ENCODE results near the gene DOCK2. TPM values are rescaled to one million over a fixed set of nuclear protein-coding genes. Genes with fewer than 3 reads are reported as not detected.
A peak's percentile ranks its signal among the peaks of the same experiment; 100 is the strongest.

The DOCK2 gene
- total RNA-seq, 5 donors from 2014 or later (not counting 1 experiment from before 2014, with no cell fraction given), result 168 to 303 (median 197) TPM

DNA sequence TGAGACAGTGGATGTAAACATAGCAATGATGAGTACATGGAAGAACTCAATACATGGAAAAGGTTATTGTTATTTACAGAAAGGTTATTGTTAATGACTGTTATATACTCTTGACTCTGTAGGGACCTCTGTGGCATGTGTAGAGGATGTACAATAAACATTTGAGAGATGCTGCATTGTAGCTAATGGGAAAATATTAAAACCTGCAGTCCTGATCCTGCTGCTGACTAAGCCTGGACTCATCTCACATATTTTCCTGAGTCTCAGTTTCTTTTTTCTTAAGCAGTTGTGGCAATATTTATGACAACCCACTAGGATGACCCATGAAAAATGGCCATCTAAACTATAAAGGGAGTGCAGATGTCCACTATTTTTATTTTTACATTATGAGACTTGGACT is 75.4 kb downstream of the DOCK2 start:
- no peaks in the 10 kb centered on the region for H3K9me3 Mint-ChIP-seq
- no peaks in the 10 kb centered on the region for H3K27me3 Mint-ChIP-seq
- ChIA-PET POLR2A (no interaction called here), CTCF (no interaction called here)
- Histone ChIP-seq H3K9me3 (no peaks in the 10 kb centered on the region), H3K4me1 (ENCODE audit: control insufficient read depth in 1 of 2, extremely low read depth in 1 of 2, insufficient read depth in 2 of 2, low read length in 2 of 2) (no peaks in the 10 kb centered on the region), H3K4me3 (ENCODE audit: control insufficient read depth in 1 of 2, extremely low read depth in 1 of 2, low read length in 1 of 2) (no peak overlapping the region), H3K27ac (ENCODE audit: low read length) (no peak overlapping the region), H3K36me3 (ENCODE audit: control insufficient read depth in 2 of 2, extremely low read depth in 1 of 2, insufficient read depth in 1 of 2, low read length in 1 of 2) (peaks cover 11 to 97% of the 10 kb centered on the region in 2 donors), H3K27me3 (replicated peaks in 1 of 2; ENCODE audit: control insufficient read depth in 2 of 2, extremely low read depth in 1 of 2, insufficient read depth in 2 of 2, low read length in 1 of 2) (no peaks in the 10 kb centered on the region)
- ATAC-seq (replicated peaks in 1 of 4), result no peak
- H3K27ac Mint-ChIP-seq, result no peak overlapping the region
- H3K36me3 Mint-ChIP-seq, result peaks cover 88% of the 10 kb centered on the region
- H3K4me3 Mint-ChIP-seq, result no peak overlapping the region
- H3K4me1 Mint-ChIP-seq, result no peaks in the 10 kb centered on the region
- DNase-seq, result no peak

DNA sequence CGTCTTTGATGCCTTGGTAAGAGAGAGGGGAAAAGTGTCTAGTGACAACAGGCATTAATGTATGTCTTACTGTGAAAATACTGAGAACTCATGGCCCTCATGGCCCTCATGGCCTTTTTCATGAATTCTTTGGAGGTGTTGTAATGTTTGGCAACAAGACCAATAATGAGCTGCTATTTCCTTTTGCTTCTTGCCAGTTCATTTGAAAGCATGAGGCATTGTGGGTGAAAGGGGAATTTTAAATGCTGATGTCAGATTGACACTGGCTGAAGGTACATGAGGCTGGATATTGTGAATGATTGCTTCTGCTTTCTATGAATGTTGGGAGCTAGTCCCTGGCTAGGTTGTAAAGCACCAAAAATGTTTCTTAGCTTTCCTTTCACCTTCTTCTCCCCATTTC is 79.2 kb downstream of the DOCK2 start:
- DNase-seq (no peak), ATAC-seq (replicated peaks in 1 of 4) (no peak)
- Mint-ChIP-seq H3K4me1 (peaks cover 0 to 6% (median 0%) of the 10 kb centered on the region in 3 donors), H3K27me3 (no peaks in the 10 kb centered on the region), H3K4me3 (no peak overlapping the region), H3K27ac (no peak overlapping the region), H3K9me3 (no peaks in the 10 kb centered on the region), H3K36me3 (peaks cover 98% of the 10 kb centered on the region)
- Histone ChIP-seq H3K27ac (ENCODE audit: low read length) (no peak overlapping the region), H3K9me3 (no peaks in the 10 kb centered on the region), H3K36me3 (ENCODE audit: control insufficient read depth in 2 of 2, extremely low read depth in 1 of 2, insufficient read depth in 1 of 2, low read length in 1 of 2) (peaks cover 15 to 99% of the 10 kb centered on the region in 2 donors), H3K27me3 (replicated peaks in 1 of 2; ENCODE audit: control insufficient read depth in 2 of 2, extremely low read depth in 1 of 2, insufficient read depth in 2 of 2, low read length in 1 of 2) (no peaks in the 10 kb centered on the region), H3K4me3 (ENCODE audit: control insufficient read depth in 1 of 2, extremely low read depth in 1 of 2, low read length in 1 of 2) (no peak overlapping the region), H3K4me1 (ENCODE audit: control insufficient read depth in 1 of 2, extremely low read depth in 1 of 2, insufficient read depth in 2 of 2, low read length in 2 of 2) (no peaks in the 10 kb centered on the region)
- ChIA-PET CTCF (no interaction called here), POLR2A (no interaction called here)
- WGBS (ENCODE audit: insufficient coverage), result no CpG with 5 or more reads among the region's 1 CpG

DNA sequence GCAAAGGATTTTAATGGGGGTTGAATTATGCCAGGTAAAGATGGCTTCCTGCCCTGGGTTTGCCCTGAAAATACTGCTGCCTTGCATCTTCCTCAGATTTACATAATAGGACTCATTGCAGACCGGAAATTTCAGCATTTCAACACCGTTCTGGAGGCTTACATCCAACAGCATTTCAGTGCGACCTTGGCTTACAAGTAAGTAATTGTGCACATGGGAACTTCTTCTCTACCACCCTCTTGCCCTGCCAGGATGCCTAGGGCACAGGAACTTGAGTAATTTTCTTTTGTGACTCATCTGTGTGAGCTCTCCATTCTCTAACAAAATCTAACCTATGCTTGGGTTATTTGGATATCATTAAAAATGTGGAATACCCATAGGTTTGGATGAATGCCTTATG is 80.2 kb downstream of the DOCK2 start:
- H3K9me3 Mint-ChIP-seq, result no peaks in the 10 kb centered on the region
- Histone ChIP-seq H3K36me3 (ENCODE audit: control insufficient read depth in 2 of 2, extremely low read depth in 1 of 2, insufficient read depth in 1 of 2, low read length in 1 of 2) (peaks cover 20 to 99% of the 10 kb centered on the region in 2 donors), H3K4me1 (ENCODE audit: control insufficient read depth in 1 of 2, extremely low read depth in 1 of 2, insufficient read depth in 2 of 2, low read length in 2 of 2) (no peaks in the 10 kb centered on the region), H3K27me3 (replicated peaks in 1 of 2; ENCODE audit: control insufficient read depth in 2 of 2, extremely low read depth in 1 of 2, insufficient read depth in 2 of 2, low read length in 1 of 2) (no peaks in the 10 kb centered on the region), H3K9me3 (no peaks in the 10 kb centered on the region), H3K27ac (ENCODE audit: low read length) (no peak overlapping the region), H3K4me3 (ENCODE audit: control insufficient read depth in 1 of 2, extremely low read depth in 1 of 2, low read length in 1 of 2) (no peak overlapping the region)
- POLR2A ChIA-PET, result interaction anchor here in 1 of 2 donors (0.6 kb wide), 1 partner anchor 10 kb away, joined by 3 read pairs; no protein-coding TSS in a partner anchor
- ATAC-seq (replicated peaks in 1 of 4) (no peak), DNase-seq (no peak)
- CTCF ChIA-PET, result no interaction called here
- WGBS (ENCODE audit: insufficient coverage), result no CpG with 5 or more reads among the region's 3 CpGs
- H3K27ac Mint-ChIP-seq, result no peak overlapping the region
- peaks cover 0 to 8% (median 0%) of the 10 kb centered on the region in 3 donors for H3K4me1 Mint-ChIP-seq
- H3K36me3 Mint-ChIP-seq, result peaks cover 98% of the 10 kb centered on the region
- H3K4me3 Mint-ChIP-seq, result no peak overlapping the region
- no peaks in the 10 kb centered on the region for H3K27me3 Mint-ChIP-seq

DNA sequence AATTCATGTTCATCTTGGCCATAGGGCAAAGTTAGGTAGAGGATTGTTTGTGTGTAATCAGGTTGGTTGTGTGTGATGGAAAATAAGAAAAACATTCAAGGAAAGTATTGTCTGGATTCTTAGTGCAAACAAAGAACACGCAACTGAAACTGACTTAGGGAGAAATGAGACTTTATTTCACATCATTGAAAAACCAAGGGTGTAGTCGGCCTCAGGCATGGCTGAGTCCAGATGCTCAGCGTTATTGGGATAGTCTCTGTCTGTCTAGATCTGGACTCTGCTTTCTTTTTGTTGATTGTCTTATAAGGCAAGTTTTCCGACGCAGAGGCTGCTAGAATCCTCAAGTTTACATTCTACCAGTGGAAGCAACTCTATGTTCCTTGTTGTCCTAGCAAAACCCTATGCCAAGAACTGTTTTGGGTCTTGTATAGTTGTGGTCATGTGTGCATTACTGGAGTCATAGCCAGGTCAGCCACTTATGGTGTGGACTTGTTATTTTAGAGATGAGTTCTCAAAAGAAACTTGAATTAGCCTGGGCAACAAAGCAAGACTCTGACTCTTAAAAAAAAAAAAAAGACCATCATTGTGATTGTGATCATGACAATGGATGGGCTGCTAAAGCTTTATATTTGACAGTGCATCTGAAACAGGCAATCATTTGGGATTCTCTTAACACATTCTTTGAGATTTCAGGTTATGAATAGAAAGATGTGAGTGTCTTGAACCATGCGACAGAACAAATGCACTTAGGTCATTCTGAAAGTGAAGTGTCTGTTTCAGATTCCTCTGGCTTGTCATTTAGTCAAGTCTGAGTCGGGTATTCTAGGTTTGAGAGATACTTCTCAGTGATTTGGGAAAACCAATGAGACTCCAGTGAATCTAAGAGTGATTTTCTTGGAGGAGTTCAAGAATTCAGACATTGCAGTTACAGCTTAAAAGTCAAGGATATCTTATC is 82.6 kb downstream of the DOCK2 start:
- H3K4me1 Mint-ChIP-seq, result peaks cover 0 to 18% (median 4%) of the 10 kb centered on the region in 3 donors
- H3K27ac ChIP-seq (ENCODE audit: low read length), result no peak overlapping the region
- no peaks in the 10 kb centered on the region for H3K9me3 ChIP-seq
- ChIA-PET CTCF (no interaction called here), POLR2A (interaction anchor here in 1 of 2 donors (0.6 kb wide), 2 partner anchors 70 to 1140 kb away, joined by 3 read pairs; no protein-coding TSS in a partner anchor)
- no CpG with 5 or more reads among the region's 7 CpGs for whole genome bisulfite sequencing (ENCODE audit: insufficient coverage)
- peaks cover 39 to 95% of the 10 kb centered on the region in 2 donors for H3K36me3 ChIP-seq (ENCODE audit: control insufficient read depth in 2 of 2, extremely low read depth in 1 of 2, insufficient read depth in 1 of 2, low read length in 1 of 2)
- ATAC-seq (replicated peaks in 1 of 4) (no peak), DNase-seq (no peak)
- H3K4me3 Mint-ChIP-seq, result no peak overlapping the region
- H3K4me1 ChIP-seq (ENCODE audit: control insufficient read depth in 1 of 2, extremely low read depth in 1 of 2, insufficient read depth in 2 of 2, low read length in 2 of 2), result no peaks in the 10 kb centered on the region
- H3K4me3 ChIP-seq (ENCODE audit: control insufficient read depth in 1 of 2, extremely low read depth in 1 of 2, low read length in 1 of 2), result no peak overlapping the region
- peaks cover 0 to 2% (median 2%) of the 10 kb centered on the region in 3 donors for H3K9me3 Mint-ChIP-seq
- H3K36me3 Mint-ChIP-seq, result peaks cover 98% of the 10 kb centered on the region
- no peak overlapping the region for H3K27ac Mint-ChIP-seq
- no peaks in the 10 kb centered on the region for H3K27me3 Mint-ChIP-seq
- no peaks in the 10 kb centered on the region for H3K27me3 ChIP-seq (replicated peaks in 1 of 2; ENCODE audit: control insufficient read depth in 2 of 2, extremely low read depth in 1 of 2, insufficient read depth in 2 of 2, low read length in 1 of 2)

DNA sequence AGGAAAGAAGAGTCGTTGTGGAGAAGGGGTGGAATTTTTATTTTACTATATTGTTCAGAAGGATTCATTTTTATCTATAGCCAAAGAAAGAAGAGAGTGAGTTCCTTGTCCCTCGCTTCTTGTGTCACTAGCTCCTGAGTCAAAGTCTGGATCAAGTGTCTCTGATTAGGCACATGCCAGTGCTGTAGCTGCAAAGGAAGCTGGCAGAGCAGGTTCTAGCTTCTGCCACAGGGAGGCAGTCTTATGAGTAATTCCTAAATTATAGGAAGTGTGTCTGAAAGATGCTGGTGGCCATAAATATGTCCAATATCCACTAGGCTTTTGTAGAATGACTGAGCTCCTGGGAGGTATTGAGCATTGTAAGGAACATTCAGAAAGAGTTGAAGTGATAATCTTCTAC is 84.7 kb downstream of the DOCK2 start:
- Mint-ChIP-seq H3K36me3 (peaks cover 95% of the 10 kb centered on the region), H3K4me1 (peaks cover 0 to 25% (median 4%) of the 10 kb centered on the region in 3 donors), H3K4me3 (no peak overlapping the region), H3K9me3 (peaks cover 0 to 6% (median 6%) of the 10 kb centered on the region in 3 donors), H3K27ac (no peak overlapping the region), H3K27me3 (no peaks in the 10 kb centered on the region)
- H3K36me3 ChIP-seq (ENCODE audit: control insufficient read depth in 2 of 2, extremely low read depth in 1 of 2, insufficient read depth in 1 of 2, low read length in 1 of 2), result peaks cover 42 to 85% of the 10 kb centered on the region in 2 donors
- no peaks in the 10 kb centered on the region for H3K4me1 ChIP-seq (ENCODE audit: control insufficient read depth in 1 of 2, extremely low read depth in 1 of 2, insufficient read depth in 2 of 2, low read length in 2 of 2)
- no peaks in the 10 kb centered on the region for H3K9me3 ChIP-seq
- ChIA-PET CTCF (no interaction called here), POLR2A (no interaction called here)
- H3K27me3 ChIP-seq (replicated peaks in 1 of 2; ENCODE audit: control insufficient read depth in 2 of 2, extremely low read depth in 1 of 2, insufficient read depth in 2 of 2, low read length in 1 of 2), result no peaks in the 10 kb centered on the region
- ATAC-seq (replicated peaks in 1 of 4) (no peak), DNase-seq (no peak)
- WGBS (ENCODE audit: insufficient coverage), result 100% methylated on average over 1 of the region's 2 CpGs
- H3K27ac ChIP-seq (ENCODE audit: low read length), result no peak overlapping the region
- no peak overlapping the region for H3K4me3 ChIP-seq (ENCODE audit: control insufficient read depth in 1 of 2, extremely low read depth in 1 of 2, low read length in 1 of 2)

DNA sequence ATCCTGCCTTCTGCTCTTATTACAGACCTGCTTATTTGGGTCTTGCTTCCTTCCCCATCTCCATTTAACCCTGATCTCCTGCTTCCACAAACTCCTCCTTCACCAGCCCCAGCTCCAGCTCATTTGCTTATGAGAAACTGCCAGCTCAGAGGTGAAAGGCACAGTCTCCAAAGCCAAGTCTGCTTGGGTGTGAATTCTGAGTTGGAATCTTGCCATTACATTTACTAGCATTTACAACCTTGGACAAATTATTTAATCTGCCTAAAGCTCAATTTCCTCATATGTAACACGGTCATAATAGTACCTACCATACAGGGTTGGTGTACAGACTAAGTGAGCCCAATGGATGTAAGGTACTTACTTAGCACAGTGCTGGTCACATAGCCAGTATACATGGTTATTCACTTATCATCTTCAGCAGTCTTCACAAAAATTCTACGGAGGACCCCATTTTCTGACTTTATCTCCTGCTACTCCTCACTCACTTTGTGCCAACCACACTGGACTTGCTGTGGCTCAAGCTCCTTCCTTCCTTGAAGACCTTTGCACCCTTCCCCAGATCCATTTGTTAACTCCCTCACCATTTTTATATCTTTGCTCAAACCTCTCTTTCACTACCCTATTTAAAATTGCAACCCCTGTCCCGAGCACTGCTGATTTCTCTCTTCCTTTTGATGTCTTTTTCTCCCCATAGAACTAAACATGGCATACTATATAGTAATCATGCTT is 86.2 kb downstream of the DOCK2 start:
- no peaks in the 10 kb centered on the region for H3K27me3 ChIP-seq (replicated peaks in 1 of 2; ENCODE audit: control insufficient read depth in 2 of 2, extremely low read depth in 1 of 2, insufficient read depth in 2 of 2, low read length in 1 of 2)
- ATAC-seq (replicated peaks in 1 of 4) (no peak), DNase-seq (no peak)
- H3K9me3 Mint-ChIP-seq, result peaks cover 0 to 6% (median 6%) of the 10 kb centered on the region in 3 donors
- H3K4me3 ChIP-seq (ENCODE audit: control insufficient read depth in 1 of 2, extremely low read depth in 1 of 2, low read length in 1 of 2), result no peak overlapping the region
- H3K4me1 Mint-ChIP-seq, result peaks cover 6 to 37% (median 7%) of the 10 kb centered on the region in 3 donors
- ChIA-PET POLR2A (no interaction called here), CTCF (interaction anchor here in 1 of 2 donors (0.8 kb wide), 1 partner anchor 55 kb away, joined by 3 read pairs; no protein-coding TSS in a partner anchor)
- peak overlapping the region; percentile 25 to 37 for H3K27ac Mint-ChIP-seq
- 100% methylated on average over 1 of the region's 3 CpGs for WGBS (ENCODE audit: insufficient coverage)
- no peak overlapping the region for H3K27ac ChIP-seq (ENCODE audit: low read length)
- H3K36me3 Mint-ChIP-seq, result peaks cover 92% of the 10 kb centered on the region
- H3K4me1 ChIP-seq (ENCODE audit: control insufficient read depth in 1 of 2, extremely low read depth in 1 of 2, insufficient read depth in 2 of 2, low read length in 2 of 2), result no peaks in the 10 kb centered on the region
- peaks cover 42 to 84% of the 10 kb centered on the region in 2 donors for H3K36me3 ChIP-seq (ENCODE audit: control insufficient read depth in 2 of 2, extremely low read depth in 1 of 2, insufficient read depth in 1 of 2, low read length in 1 of 2)
- H3K9me3 ChIP-seq, result no peaks in the 10 kb centered on the region
- H3K4me3 Mint-ChIP-seq, result no peak overlapping the region
- H3K27me3 Mint-ChIP-seq, result no peaks in the 10 kb centered on the region
